Mammary epithelial cell (primary cell): ENCODE measurements around the gene LIPH.

Experiments
- CTCF ChIP-seq, 2 donors: IDR thresholded peaks in 1 of 2; conservative IDR thresholded peaks in 1 of 2; 2 replicates each; pipeline ENCODE4 v1.5.1; 2011 to 2012; ENCODE audit warnings: inconsistent platforms in 2 of 2, low read length in 2 of 2, mild to moderate bottlenecking in 2 of 2, control low read depth in 1 of 2, low read depth in 1 of 2; ENCODE audit not compliant: insufficient read depth in 1 of 2; ENCODE audit errors: extremely low read depth in 1 of 2
- EZH2 ChIP-seq: IDR thresholded peaks from 2 replicates; pipeline ENCODE4 v1.6.1; 2012; ENCODE audit warnings: low read length, inconsistent platforms, borderline replicate concordance

DNA sequence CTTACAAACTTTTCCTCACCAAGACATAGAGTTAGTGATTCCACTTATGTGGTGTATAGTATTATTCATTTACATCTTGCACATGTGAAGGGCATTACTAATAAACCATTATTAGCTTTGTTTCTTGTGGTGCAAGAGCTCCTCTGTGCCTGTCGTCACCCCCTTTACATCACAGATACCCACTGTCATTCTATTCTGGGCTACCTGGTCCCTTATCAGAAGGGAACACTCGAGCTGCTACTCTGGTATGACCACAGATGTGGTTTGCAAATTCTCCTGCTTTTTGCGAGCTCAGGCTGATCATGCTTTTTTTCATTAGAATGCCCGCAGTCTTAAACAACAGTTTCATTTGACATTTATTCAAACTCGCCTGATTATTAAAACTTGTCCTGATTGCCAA lies 19.8 kb upstream of the LIPH start:
- no peak for TF ChIP-seq CTCF (conservative IDR thresholded peaks at IDR 0.05 in 1 of 2, IDR thresholded peaks at IDR 0.05 in 1 of 2; ENCODE audit: extremely low read depth in 1 of 2, insufficient read depth in 1 of 2, low read depth in 1 of 2, low read length in 2 of 2)
- no peak for TF ChIP-seq EZH2
